Measurements from ENCODE around the gene GAS5. TPM values are rescaled to one million over a fixed set of nuclear protein-coding genes. Genes with fewer than 3 reads are reported as not detected.

GAS5 gene
- total and polyA plus RNA-seq, 9 of the 15 experiments (the other 6 are each of a cell fraction or from before 2014, with no cell fraction given), result 565 to 1,860 (median 1,006) TPM

- TF ChIP-seq, protein P1, sequence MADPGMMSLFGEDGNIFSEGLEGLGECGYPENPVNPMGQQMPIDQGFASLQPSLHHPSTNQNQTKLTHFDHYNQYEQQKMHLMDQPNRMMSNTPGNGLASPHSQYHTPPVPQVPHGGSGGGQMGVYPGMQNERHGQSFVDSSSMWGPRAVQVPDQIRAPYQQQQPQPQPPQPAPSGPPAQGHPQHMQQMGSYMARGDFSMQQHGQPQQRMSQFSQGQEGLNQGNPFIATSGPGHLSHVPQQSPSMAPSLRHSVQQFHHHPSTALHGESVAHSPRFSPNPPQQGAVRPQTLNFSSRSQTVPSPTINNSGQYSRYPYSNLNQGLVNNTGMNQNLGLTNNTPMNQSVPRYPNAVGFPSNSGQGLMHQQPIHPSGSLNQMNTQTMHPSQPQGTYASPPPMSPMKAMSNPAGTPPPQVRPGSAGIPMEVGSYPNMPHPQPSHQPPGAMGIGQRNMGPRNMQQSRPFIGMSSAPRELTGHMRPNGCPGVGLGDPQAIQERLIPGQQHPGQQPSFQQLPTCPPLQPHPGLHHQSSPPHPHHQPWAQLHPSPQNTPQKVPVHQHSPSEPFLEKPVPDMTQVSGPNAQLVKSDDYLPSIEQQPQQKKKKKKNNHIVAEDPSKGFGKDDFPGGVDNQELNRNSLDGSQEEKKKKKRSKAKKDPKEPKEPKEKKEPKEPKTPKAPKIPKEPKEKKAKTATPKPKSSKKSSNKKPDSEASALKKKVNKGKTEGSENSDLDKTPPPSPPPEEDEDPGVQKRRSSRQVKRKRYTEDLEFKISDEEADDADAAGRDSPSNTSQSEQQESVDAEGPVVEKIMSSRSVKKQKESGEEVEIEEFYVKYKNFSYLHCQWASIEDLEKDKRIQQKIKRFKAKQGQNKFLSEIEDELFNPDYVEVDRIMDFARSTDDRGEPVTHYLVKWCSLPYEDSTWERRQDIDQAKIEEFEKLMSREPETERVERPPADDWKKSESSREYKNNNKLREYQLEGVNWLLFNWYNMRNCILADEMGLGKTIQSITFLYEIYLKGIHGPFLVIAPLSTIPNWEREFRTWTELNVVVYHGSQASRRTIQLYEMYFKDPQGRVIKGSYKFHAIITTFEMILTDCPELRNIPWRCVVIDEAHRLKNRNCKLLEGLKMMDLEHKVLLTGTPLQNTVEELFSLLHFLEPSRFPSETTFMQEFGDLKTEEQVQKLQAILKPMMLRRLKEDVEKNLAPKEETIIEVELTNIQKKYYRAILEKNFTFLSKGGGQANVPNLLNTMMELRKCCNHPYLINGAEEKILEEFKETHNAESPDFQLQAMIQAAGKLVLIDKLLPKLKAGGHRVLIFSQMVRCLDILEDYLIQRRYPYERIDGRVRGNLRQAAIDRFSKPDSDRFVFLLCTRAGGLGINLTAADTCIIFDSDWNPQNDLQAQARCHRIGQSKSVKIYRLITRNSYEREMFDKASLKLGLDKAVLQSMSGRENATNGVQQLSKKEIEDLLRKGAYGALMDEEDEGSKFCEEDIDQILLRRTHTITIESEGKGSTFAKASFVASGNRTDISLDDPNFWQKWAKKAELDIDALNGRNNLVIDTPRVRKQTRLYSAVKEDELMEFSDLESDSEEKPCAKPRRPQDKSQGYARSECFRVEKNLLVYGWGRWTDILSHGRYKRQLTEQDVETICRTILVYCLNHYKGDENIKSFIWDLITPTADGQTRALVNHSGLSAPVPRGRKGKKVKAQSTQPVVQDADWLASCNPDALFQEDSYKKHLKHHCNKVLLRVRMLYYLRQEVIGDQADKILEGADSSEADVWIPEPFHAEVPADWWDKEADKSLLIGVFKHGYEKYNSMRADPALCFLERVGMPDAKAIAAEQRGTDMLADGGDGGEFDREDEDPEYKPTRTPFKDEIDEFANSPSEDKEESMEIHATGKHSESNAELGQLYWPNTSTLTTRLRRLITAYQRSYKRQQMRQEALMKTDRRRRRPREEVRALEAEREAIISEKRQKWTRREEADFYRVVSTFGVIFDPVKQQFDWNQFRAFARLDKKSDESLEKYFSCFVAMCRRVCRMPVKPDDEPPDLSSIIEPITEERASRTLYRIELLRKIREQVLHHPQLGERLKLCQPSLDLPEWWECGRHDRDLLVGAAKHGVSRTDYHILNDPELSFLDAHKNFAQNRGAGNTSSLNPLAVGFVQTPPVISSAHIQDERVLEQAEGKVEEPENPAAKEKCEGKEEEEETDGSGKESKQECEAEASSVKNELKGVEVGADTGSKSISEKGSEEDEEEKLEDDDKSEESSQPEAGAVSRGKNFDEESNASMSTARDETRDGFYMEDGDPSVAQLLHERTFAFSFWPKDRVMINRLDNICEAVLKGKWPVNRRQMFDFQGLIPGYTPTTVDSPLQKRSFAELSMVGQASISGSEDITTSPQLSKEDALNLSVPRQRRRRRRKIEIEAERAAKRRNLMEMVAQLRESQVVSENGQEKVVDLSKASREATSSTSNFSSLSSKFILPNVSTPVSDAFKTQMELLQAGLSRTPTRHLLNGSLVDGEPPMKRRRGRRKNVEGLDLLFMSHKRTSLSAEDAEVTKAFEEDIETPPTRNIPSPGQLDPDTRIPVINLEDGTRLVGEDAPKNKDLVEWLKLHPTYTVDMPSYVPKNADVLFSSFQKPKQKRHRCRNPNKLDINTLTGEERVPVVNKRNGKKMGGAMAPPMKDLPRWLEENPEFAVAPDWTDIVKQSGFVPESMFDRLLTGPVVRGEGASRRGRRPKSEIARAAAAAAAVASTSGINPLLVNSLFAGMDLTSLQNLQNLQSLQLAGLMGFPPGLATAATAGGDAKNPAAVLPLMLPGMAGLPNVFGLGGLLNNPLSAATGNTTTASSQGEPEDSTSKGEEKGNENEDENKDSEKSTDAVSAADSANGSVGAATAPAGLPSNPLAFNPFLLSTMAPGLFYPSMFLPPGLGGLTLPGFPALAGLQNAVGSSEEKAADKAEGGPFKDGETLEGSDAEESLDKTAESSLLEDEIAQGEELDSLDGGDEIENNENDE (IDR thresholded peaks at IDR 0.05; ENCODE audit: low read depth, low read length), result no peak
- TF ChIP-seq ATF4 (CRISPR knock-in tag; IDR thresholded peaks at IDR 0.05) (peak; percentile 14; the same call in 1 of the 2 replicates), SUPT5H (IDR thresholded peaks at IDR 0.05) (0 out of 2 replicates have a peak, but pooled peaks have one; percentile 42), ESRRB (CRISPR knock-in tag; IDR thresholded peaks at IDR 0.05; ENCODE audit: borderline replicate concordance) (no peak), HDAC2 (IDR thresholded peaks at IDR 0.05) (peak; percentile 63), ELF2 (CRISPR knock-in tag; IDR thresholded peaks at IDR 0.05) (peak; percentile 60), SMARCC2 (IDR thresholded peaks at IDR 0.05; ENCODE audit: low read depth) (no peak), ZNF41 (CRISPR knock-in tag; conservative IDR thresholded peaks at IDR 0.05) (no peak), NFIX (CRISPR knock-in tag; IDR thresholded peaks at IDR 0.05; ENCODE audit: low read depth) (no peak), LEF1 (IDR thresholded peaks at IDR 0.05) (peak; percentile 72), ZNF146 (CRISPR knock-in tag; IDR thresholded peaks at IDR 0.05; ENCODE audit: unreplicated experiment) (no peak), DDX20 (tag; IDR thresholded peaks at IDR 0.05; ENCODE audit: low read depth) (no peak), EHMT2 (IDR thresholded peaks at IDR 0.05) (no peak), MCM3 (IDR thresholded peaks at IDR 0.05) (no peak), ZNF445 (CRISPR knock-in tag; IDR thresholded peaks at IDR 0.05; ENCODE audit: low read depth) (no peak), NFE2L1 (tag; IDR thresholded peaks at IDR 0.05; ENCODE audit: borderline replicate concordance, low read depth) (no peak), XRCC3 (IDR thresholded peaks at IDR 0.05) (no peak), RBM22 (IDR thresholded peaks at IDR 0.05; ENCODE audit: low read depth, low read length, poor library complexity, severe bottlenecking) (peak; percentile 63)
These were observed 654 bp upstream of the GAS5 start, which contains the start of gene ZBTB37 (continued) for GRCh38 chr1:173868266-173869020.
